Mononuclear cell (primary cell): ENCODE data around the gene PSMB11. TPM values are rescaled to one million over a fixed set of nuclear protein-coding genes. Genes with fewer than 3 reads are reported as not detected.

ENCODE experiments used
- H3K27me3 ChIP-seq: 2 replicates; pipeline ENCODE4 v1.6.0; 2011; ENCODE audit warnings: low read length, control low read depth; ENCODE audit not compliant: insufficient read depth
- H3K4me1 ChIP-seq: 2 replicates; pipeline ENCODE4 v1.5.1; 2011; ENCODE audit warnings: mild to moderate bottlenecking, low read length, control low read depth; ENCODE audit not compliant: insufficient read depth
- H3K4me3 ChIP-seq: 2 replicates; pipeline ENCODE4 v1.5.1; 2011; ENCODE audit warnings: mild to moderate bottlenecking, low read length, moderate library complexity
- H3K9me3 ChIP-seq: 2 replicates; pipeline ENCODE4 v1.5.1; 2011; ENCODE audit warnings: low read depth, mild to moderate bottlenecking, control low read depth, low read length
- total RNA-seq: library from RNA; depleted of rRNA; stranded (reverse); fragments of >200 nt; gene quantifications from one replicate; pipeline ENCODE4 v1.2.3, GENCODE V29; 2012

Gene PSMB11
- total RNA-seq, 1 donor: not detected

- H3K4me3 ChIP-seq: no peak overlapping the region
- H3K4me1 ChIP-seq: peaks cover 2% of the 10 kb centered on the region
- no peaks in the 10 kb centered on the region for H3K27me3 ChIP-seq
- no peaks in the 10 kb centered on the region for H3K9me3 ChIP-seq
These were observed 18.2 kb upstream of the PSMB11 start for GRCh38 chr14:23023795-23024152.

GRCh38 chr14:23024612-23025075 lies 17.4 kb upstream of the PSMB11 start:
- Histone ChIP-seq H3K4me1 (peaks cover 10% of the 10 kb centered on the region), H3K27me3 (no peaks in the 10 kb centered on the region), H3K9me3 (no peaks in the 10 kb centered on the region), H3K4me3 (no peak overlapping the region)

- Histone ChIP-seq H3K27me3 (no peaks in the 10 kb centered on the region), H3K9me3 (no peaks in the 10 kb centered on the region), H3K4me1 (peaks cover 10% of the 10 kb centered on the region), H3K4me3 (no peak overlapping the region)
These were observed 16.7 kb upstream of the PSMB11 start for GRCh38 chr14:23025151-23025814.

GRCh38 chr14:23028799-23029198 lies 13.2 kb upstream of the PSMB11 start:
- H3K9me3 ChIP-seq: no peaks in the 10 kb centered on the region
- peaks cover 19% of the 10 kb centered on the region for H3K4me1 ChIP-seq
- H3K27me3 ChIP-seq: no peaks in the 10 kb centered on the region
- no peak overlapping the region for H3K4me3 ChIP-seq

- Histone ChIP-seq H3K9me3 (no peaks in the 10 kb centered on the region), H3K4me3 (no peak overlapping the region), H3K27me3 (no peaks in the 10 kb centered on the region)
These were observed 11.1 kb upstream of the PSMB11 start for GRCh38 chr14:23030936-23031335.

GRCh38 chr14:23033251-23033727 lies 8.7 kb upstream of the PSMB11 start:
- Histone ChIP-seq H3K9me3 (no peaks in the 10 kb centered on the region), H3K4me3 (no peak overlapping the region), H3K4me1 (peaks cover 30% of the 10 kb centered on the region), H3K27me3 (no peaks in the 10 kb centered on the region)

More at GRCh38 chr14:23030936-23031335, 11.1 kb upstream of the PSMB11 start:
- H3K4me1 ChIP-seq: peaks cover 30% of the 10 kb centered on the region

- Histone ChIP-seq H3K27me3 (no peaks in the 10 kb centered on the region), H3K9me3 (no peaks in the 10 kb centered on the region), H3K4me3 (peak overlapping the region; percentile 61), H3K4me1 (peaks cover 26% of the 10 kb centered on the region)
These were observed 8.1 kb upstream of the PSMB11 start for GRCh38 chr14:23033801-23034497.

- peaks cover 20% of the 10 kb centered on the region for H3K4me1 ChIP-seq
- H3K27me3 ChIP-seq: no peaks in the 10 kb centered on the region
- no peaks in the 10 kb centered on the region for H3K9me3 ChIP-seq
- H3K4me3 ChIP-seq: peak within 1 kb of the TSS; percentile 61
These were observed 7.3 kb upstream of the PSMB11 start, which contains the start of gene PSMB5 for GRCh38 chr14:23034498-23035302. Gene PSMB5, minus strand, starts transcription at chr14:23034900. Its CDS starts 19 bp downstream, at chr14:23034881.

- Histone ChIP-seq H3K4me1 (peaks cover 20% of the 10 kb centered on the region), H3K4me3 (peak overlapping the region; percentile 61), H3K27me3 (no peaks in the 10 kb centered on the region), H3K9me3 (no peaks in the 10 kb centered on the region)
These were observed 6.5 kb upstream of the PSMB11 start for GRCh38 chr14:23035303-23036144.

- Histone ChIP-seq H3K4me3 (no peak overlapping the region), H3K9me3 (no peaks in the 10 kb centered on the region)
These were observed 1.9 kb upstream of the PSMB11 start for GRCh38 chr14:23040100-23040499.

GRCh38 chr14:23041729-23042128 lies 283 bp upstream of the PSMB11 start:
- Histone ChIP-seq H3K4me1 (no peaks in the 10 kb centered on the region), H3K4me3 (no peak overlapping the region), H3K9me3 (no peaks in the 10 kb centered on the region), H3K27me3 (no peaks in the 10 kb centered on the region)

More at GRCh38 chr14:23040100-23040499, 1.9 kb upstream of the PSMB11 start:
- Histone ChIP-seq H3K27me3 (no peaks in the 10 kb centered on the region), H3K4me1 (peaks cover 4% of the 10 kb centered on the region)

- Histone ChIP-seq H3K9me3 (no peaks in the 10 kb centered on the region), H3K4me1 (no peaks in the 10 kb centered on the region), H3K27me3 (no peaks in the 10 kb centered on the region), H3K4me3 (no peak overlapping the region)
These were observed 1.1 kb downstream of the PSMB11 start for GRCh38 chr14:23043145-23043544.

- H3K4me1 ChIP-seq: no peaks in the 10 kb centered on the region
- H3K9me3 ChIP-seq: no peaks in the 10 kb centered on the region
- H3K4me3 ChIP-seq: no peak overlapping the region
- H3K27me3 ChIP-seq: no peaks in the 10 kb centered on the region
These were observed 1.7 kb downstream of the PSMB11 start for GRCh38 chr14:23043754-23044153.

GRCh38 chr14:23044840-23045239 lies 2.8 kb downstream of the PSMB11 start:
- no peak overlapping the region for H3K4me3 ChIP-seq
- H3K9me3 ChIP-seq: no peaks in the 10 kb centered on the region
- H3K27me3 ChIP-seq: no peaks in the 10 kb centered on the region
- no peaks in the 10 kb centered on the region for H3K4me1 ChIP-seq
